Parathyroid adenoma (tissue), 2 donors: Measurements from ENCODE around the gene DOCK3.
"Not testable (repeated sequence)": the region's sequence is repeated elsewhere in the genome, so short reads cannot be mapped to it uniquely, and the experiment has no call there.

ENCODE experiments used
- H2AFZ ChIP-seq: fragments of 300-600 bp; sonication (generic); one replicate; pipeline ENCODE4 v1.7.0; 2017; ENCODE audit warnings: antibody characterized with exemption, mild to moderate bottlenecking
- H3K27ac ChIP-seq: fragments of 300-600 bp; sonication (generic); one replicate; pipeline ENCODE4 v1.7.0; 2017
- H3K27me3 ChIP-seq: fragments of 300-600 bp; sonication (generic); one replicate; pipeline ENCODE4 v1.7.0; 2017; ENCODE audit warnings: low read length; ENCODE audit not compliant: control insufficient read depth, insufficient read depth
- H3K36me3 ChIP-seq: fragments of 300-600 bp; sonication (generic); one replicate; pipeline ENCODE4 v1.7.0; 2017; ENCODE audit warnings: low read length; ENCODE audit not compliant: control insufficient read depth, insufficient read depth
- H3K4me1 ChIP-seq: fragments of 300-600 bp; sonication (generic); one replicate; pipeline ENCODE4 v1.7.0; 2017; ENCODE audit warnings: control low read depth
- H3K4me2 ChIP-seq: fragments of 300-600 bp; sonication (generic); one replicate; pipeline ENCODE4 v1.7.0; 2017; ENCODE audit warnings: low read length
- H3K4me3 ChIP-seq: fragments of 300-600 bp; sonication (generic); one replicate; pipeline ENCODE4 v1.7.0; 2017; ENCODE audit warnings: low read depth, low read length
- H3K79me2 ChIP-seq: fragments of 300-600 bp; sonication (generic); one replicate; pipeline ENCODE4 v1.7.0; 2017; ENCODE audit warnings: control low read depth
- H3K9ac ChIP-seq: fragments of 300-600 bp; sonication (generic); one replicate; pipeline ENCODE4 v1.7.0; 2017; ENCODE audit warnings: mild to moderate bottlenecking
- H3K9me3 ChIP-seq: fragments of 300-600 bp; sonication (generic); one replicate; pipeline ENCODE4 v1.7.0; 2017; ENCODE audit warnings: low read length; ENCODE audit not compliant: control insufficient read depth
- CTCF ChIP-seq: fragments of 300-600 bp; sonication (generic); IDR thresholded peaks from one replicate; pipeline ENCODE4 v1.7.0; 2017; ENCODE audit warnings: antibody characterized with exemption, mild to moderate bottlenecking
- donor health status: primary hyperparathyroidism.

The DOCK3 gene

DNA sequence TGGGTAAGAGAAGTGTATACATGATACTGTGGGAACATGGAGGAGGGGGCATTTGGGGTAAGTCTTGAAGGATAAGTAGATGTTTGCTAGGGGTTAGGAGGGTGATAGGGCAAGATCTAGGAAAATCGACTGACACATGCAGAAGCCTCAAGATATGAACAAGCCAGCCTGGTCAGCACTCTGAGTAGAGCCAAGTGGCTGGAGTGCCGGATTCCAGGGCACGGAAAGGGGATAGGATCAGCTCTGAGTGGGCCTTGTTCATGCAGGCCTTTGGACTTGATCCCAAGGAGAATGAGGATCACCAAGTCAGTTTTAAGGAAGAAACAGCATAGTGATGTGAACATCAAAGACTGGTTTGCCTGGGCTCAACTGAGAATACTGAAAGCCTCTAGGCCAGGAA, 686.1 kb downstream of the DOCK3 start:
- Histone ChIP-seq H3K4me3 (no peak overlapping the region), H3K9ac (no peak overlapping the region), H3K9me3 (no peaks in the 10 kb centered on the region), H3K4me2 (no peak overlapping the region), H3K27me3 (no peaks in the 10 kb centered on the region), H3K4me1 (no peaks in the 10 kb centered on the region), H2AFZ (no peak overlapping the region), H3K36me3 (no peaks in the 10 kb centered on the region), H3K27ac (no peak overlapping the region), H3K79me2 (no peaks in the 10 kb centered on the region)
- TF ChIP-seq CTCF: no peak

DNA sequence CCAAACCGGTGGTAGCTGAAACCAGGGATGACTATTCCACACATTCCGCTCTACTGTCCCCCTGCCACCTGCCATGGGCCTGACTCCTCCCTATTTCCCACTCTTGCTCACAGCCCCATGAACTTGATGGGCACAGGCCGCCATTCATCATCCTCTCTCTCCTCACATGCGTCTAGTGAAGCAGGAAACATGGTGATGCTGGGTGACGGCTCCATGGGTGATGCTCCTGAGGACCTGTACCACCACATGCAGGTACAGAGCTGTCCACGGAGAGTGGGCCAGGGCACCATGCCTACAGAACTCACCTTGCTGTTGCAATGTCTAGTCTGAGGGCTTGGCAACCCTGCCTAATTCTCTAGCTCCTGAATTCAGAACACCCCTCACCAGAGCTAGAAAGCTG, 687.0 kb downstream of the DOCK3 start:
- H3K4me2 ChIP-seq: no peak overlapping the region
- H3K9ac ChIP-seq: no peak overlapping the region
- H3K4me3 ChIP-seq: no peak overlapping the region
- no peaks in the 10 kb centered on the region for H3K36me3 ChIP-seq
- no peak overlapping the region for H2AFZ ChIP-seq
- no peaks in the 10 kb centered on the region for H3K79me2 ChIP-seq
- H3K9me3 ChIP-seq: no peaks in the 10 kb centered on the region
- TF ChIP-seq CTCF: no peak
- H3K27me3 ChIP-seq: no peaks in the 10 kb centered on the region
- H3K4me1 ChIP-seq: no peaks in the 10 kb centered on the region
- H3K27ac ChIP-seq: no peak overlapping the region

GRCh38 chr3:51362476-51362875, 687.7 kb downstream of the DOCK3 start:
- Histone ChIP-seq H3K79me2 (no peaks in the 10 kb centered on the region), H3K4me3 (no peak overlapping the region), H3K27me3 (no peaks in the 10 kb centered on the region), H3K27ac (no peak overlapping the region), H3K36me3 (no peaks in the 10 kb centered on the region), H3K4me1 (no peaks in the 10 kb centered on the region), H3K9ac (no peak overlapping the region), H3K4me2 (no peak overlapping the region), H2AFZ (no peak overlapping the region), H3K9me3 (no peaks in the 10 kb centered on the region)
- no peak for TF ChIP-seq CTCF

- not testable (repeated sequence) for H3K9me3 ChIP-seq, H3K27me3 ChIP-seq, H3K4me2 ChIP-seq, H3K4me1 ChIP-seq, H3K4me3 ChIP-seq, H2AFZ ChIP-seq, H3K9ac ChIP-seq, H3K36me3 ChIP-seq, H3K27ac ChIP-seq, H3K79me2 ChIP-seq
Measured at GRCh38 chr3:51368276-51368675, 693.5 kb downstream of the DOCK3 start.

DNA sequence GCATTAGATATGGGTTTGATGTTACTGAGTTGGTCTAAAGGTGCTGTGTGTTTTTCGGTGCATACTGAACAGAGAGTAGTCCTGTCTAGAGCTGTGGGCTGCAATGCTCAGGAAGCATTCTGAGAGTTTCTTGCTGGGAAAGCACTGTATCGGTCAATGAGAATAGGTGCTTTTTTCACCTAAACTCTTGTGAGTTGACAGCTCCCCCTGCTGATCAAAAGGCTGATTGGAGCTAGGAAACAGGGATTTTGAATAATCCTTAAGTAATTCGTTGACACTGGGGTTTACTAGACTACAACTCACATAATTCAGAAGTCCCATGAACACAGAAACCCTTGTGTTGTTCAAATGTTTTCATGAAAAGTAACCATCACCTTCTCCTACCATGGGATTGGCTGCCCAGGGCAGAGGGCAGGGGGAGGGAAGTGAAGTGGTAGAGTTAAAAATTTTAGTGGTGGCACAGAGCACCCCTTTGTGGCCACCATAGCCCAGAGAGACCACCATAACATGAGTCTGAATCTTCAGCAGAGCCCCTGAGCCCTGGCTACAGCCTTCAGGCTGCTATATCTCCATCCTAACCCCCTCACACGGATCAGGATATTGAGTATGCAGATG, 697.3 kb downstream of the DOCK3 start:
- Histone ChIP-seq H3K9me3 (no peaks in the 10 kb centered on the region), H3K4me1 (no peaks in the 10 kb centered on the region), H3K27ac (no peak overlapping the region), H3K27me3 (no peaks in the 10 kb centered on the region), H3K79me2 (no peaks in the 10 kb centered on the region), H3K4me2 (no peak overlapping the region), H3K4me3 (no peak overlapping the region), H3K9ac (no peak overlapping the region), H2AFZ (no peak overlapping the region), H3K36me3 (no peaks in the 10 kb centered on the region)
- peak; percentile 60 for TF ChIP-seq CTCF
